Mucosa of gallbladder (tissue), 1 donor: ENCODE results near the gene ASXL1. TPM values are rescaled to one million over a fixed set of nuclear protein-coding genes. Genes with fewer than 3 reads are reported as not detected.
"Not testable (repeated sequence)": the region's sequence is repeated elsewhere in the genome, so short reads cannot be mapped to it uniquely, and the experiment has no call there.

ENCODE experiments used
- DNase-seq: peaks from one replicate; pipeline ENCODE4 v3.0.0-alpha.2; 2020; ENCODE audit warnings: low spot score
- total RNA-seq: library from RNA; stranded (reverse); gene quantifications from one replicate; pipeline ENCODE4 v1.2.1, GENCODE V29; 2021
- donor health status: DM: no; HTN: no; CAD: no.

The ASXL1 gene
- total RNA-seq, 1 donor from 2014 or later = 48.0 TPM

GRCh38 chr20:32465901-32466675 lies 108.0 kb downstream of the ASXL1 start:
- not testable (repeated sequence) for DNase-seq

- DNase-seq = no peak
Measured at GRCh38 chr20:32466739-32467505, 108.8 kb downstream of the ASXL1 start.

- DNase-seq = no peak
Measured at GRCh38 chr20:32467506-32468312, 109.6 kb downstream of the ASXL1 start.

- no peak for DNase-seq
Measured at GRCh38 chr20:32468313-32468640, 110.1 kb downstream of the ASXL1 start.

- no peak for DNase-seq
Measured at GRCh38 chr20:32468860-32469259, 110.7 kb downstream of the ASXL1 start.

GRCh38 chr20:32470025-32470861 lies 112.1 kb downstream of the ASXL1 start:
- no peak for DNase-seq

GRCh38 chr20:32470940-32471339 lies 112.8 kb downstream of the ASXL1 start:
- no peak for DNase-seq

- no peak for DNase-seq
Measured at GRCh38 chr20:32472581-32473207, 114.6 kb downstream of the ASXL1 start.

GRCh38 chr20:32473231-32474008 lies 115.3 kb downstream of the ASXL1 start:
- DNase-seq = no peak

GRCh38 chr20:32474009-32474716 lies 116.0 kb downstream of the ASXL1 start:
- no peak for DNase-seq

- no peak for DNase-seq
Measured at GRCh38 chr20:32474717-32474966, 116.5 kb downstream of the ASXL1 start.

- peak; percentile 94 for DNase-seq
Measured at GRCh38 chr20:32474967-32475811, 117.1 kb downstream of the ASXL1 start.

- DNase-seq = no peak
Measured at GRCh38 chr20:32476684-32477593, 118.8 kb downstream of the ASXL1 start.

- no peak for DNase-seq
Measured at GRCh38 chr20:32477594-32478512, 119.7 kb downstream of the ASXL1 start.

GRCh38 chr20:32478576-32478975 lies 120.4 kb downstream of the ASXL1 start:
- DNase-seq = no peak

GRCh38 chr20:32479012-32479411 lies 120.9 kb downstream of the ASXL1 start:
- DNase-seq = no peak

- DNase-seq = no peak
Measured at GRCh38 chr20:32479697-32480171, 121.6 kb downstream of the ASXL1 start.
